GM20431 (cell line): ENCODE measurements around the gene FAT2.

Source experiments
- in situ Hi-C: fragments of 300-500 bp; cut with MseI, MboI; formaldehyde crosslinking; loops from one replicate; pipeline ENCODE4 v1.15.0; 2020; ENCODE audit warnings: low sequenced_read_pairs; ENCODE audit not compliant: unreplicated experiment

FAT2 gene, protein sequence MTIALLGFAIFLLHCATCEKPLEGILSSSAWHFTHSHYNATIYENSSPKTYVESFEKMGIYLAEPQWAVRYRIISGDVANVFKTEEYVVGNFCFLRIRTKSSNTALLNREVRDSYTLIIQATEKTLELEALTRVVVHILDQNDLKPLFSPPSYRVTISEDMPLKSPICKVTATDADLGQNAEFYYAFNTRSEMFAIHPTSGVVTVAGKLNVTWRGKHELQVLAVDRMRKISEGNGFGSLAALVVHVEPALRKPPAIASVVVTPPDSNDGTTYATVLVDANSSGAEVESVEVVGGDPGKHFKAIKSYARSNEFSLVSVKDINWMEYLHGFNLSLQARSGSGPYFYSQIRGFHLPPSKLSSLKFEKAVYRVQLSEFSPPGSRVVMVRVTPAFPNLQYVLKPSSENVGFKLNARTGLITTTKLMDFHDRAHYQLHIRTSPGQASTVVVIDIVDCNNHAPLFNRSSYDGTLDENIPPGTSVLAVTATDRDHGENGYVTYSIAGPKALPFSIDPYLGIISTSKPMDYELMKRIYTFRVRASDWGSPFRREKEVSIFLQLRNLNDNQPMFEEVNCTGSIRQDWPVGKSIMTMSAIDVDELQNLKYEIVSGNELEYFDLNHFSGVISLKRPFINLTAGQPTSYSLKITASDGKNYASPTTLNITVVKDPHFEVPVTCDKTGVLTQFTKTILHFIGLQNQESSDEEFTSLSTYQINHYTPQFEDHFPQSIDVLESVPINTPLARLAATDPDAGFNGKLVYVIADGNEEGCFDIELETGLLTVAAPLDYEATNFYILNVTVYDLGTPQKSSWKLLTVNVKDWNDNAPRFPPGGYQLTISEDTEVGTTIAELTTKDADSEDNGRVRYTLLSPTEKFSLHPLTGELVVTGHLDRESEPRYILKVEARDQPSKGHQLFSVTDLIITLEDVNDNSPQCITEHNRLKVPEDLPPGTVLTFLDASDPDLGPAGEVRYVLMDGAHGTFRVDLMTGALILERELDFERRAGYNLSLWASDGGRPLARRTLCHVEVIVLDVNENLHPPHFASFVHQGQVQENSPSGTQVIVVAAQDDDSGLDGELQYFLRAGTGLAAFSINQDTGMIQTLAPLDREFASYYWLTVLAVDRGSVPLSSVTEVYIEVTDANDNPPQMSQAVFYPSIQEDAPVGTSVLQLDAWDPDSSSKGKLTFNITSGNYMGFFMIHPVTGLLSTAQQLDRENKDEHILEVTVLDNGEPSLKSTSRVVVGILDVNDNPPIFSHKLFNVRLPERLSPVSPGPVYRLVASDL (N-terminal part only)

DNA sequence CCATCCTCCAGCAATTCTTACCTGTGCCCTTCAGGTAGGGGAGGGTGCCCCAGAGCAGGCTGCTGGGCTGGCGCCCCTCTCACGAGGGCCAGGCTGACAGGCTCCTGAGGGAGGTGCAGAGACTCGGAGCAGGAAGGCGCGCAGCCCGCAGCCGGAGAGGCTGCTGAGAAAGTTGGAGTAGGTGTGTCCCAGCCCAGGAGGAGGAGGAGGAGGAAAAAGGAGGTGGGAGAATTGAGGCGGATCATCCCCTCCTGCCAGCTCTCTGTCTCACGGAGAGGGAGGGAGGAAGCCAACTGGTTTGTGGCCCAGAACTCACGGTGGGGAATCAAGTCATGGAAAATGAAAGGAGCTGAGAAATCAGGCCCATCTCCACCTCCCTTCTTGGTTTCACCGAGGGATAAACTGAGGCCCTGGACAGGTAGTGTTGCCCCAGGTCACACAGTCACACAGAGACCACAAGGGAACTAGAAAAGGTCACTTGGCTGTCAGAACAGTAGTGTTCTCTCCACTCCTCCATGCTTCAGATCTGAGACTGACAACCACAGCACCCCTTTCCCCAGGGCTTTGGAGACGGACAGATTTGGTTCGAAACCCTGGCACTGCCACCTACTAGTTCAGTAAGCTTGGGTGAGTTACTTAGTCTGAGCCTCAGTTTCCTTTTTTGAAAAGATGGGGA is at the start of gene FAT2:
Gene FAT2 (minus strand): TSS at position 188 of the 676 bp plus-strand sequence. CDS start 22,400 bp downstream, outside the sequence.
- in situ Hi-C loops = no loop called here

- in situ Hi-C loops = no loop called here
Measured at GRCh38 chr5:151638619-151639018, 47.5 kb upstream of the FAT2 start.

GRCh38 chr5:151637676-151638075 is 46.5 kb upstream of the FAT2 start:
- in situ Hi-C loops = no loop called here

DNA sequence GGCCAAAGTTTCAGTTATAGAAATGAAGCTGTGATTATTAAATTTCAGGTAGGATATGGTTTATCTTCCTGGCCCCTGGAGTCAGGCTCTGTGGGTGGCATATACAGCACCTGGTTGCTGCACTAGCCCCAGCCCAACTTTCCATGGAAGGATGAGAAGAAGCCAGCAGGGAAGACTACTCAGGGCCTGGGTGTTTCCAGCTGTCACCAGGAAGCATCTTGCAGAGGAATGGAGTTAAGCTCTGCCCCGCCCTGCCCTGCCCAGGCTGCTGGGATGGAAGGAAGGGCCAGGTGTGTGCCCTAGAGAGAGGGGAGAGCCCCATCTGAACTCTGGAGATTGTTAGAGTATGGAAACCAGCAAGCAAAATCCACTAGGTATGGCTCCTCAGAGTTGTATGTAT is 42.8 kb upstream of the FAT2 start:
- in situ Hi-C loops = no loop called here

GRCh38 chr5:151632941-151633340 is 41.8 kb upstream of the FAT2 start:
- in situ Hi-C loops = no loop called here

DNA sequence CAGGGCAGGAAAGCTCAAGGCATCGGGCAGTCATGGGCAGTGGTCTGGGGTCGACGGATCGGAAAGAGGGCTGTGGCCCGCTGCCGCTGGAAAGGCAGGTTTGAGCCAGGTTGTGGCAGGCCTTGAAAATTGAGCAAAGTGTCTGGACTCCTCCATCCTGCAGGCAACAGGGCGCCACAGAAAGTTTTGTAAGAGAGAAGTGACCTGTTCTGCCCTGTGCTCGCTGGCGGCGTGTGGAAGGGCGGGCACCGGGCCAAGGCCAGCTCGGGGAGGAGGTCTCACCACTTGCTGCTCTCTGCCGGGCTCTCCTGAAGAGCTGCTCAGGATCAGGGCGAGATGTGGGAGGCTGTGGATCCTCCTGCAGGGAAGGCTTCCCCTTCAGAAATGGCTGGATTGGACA is 41.4 kb upstream of the FAT2 start:
- in situ Hi-C loops = no loop called here

GRCh38 chr5:151631941-151632340 is 40.8 kb upstream of the FAT2 start:
- in situ Hi-C loops = no loop called here

GRCh38 chr5:151630088-151630487 is 39.0 kb upstream of the FAT2 start:
- in situ Hi-C loops = no loop called here

GRCh38 chr5:151628112-151628823 is 37.1 kb upstream of the FAT2 start:
- in situ Hi-C loops = no loop called here

GRCh38 chr5:151627650-151628049 is 36.5 kb upstream of the FAT2 start:
- in situ Hi-C loops = no loop called here

- in situ Hi-C loops = no loop called here
Measured at GRCh38 chr5:151625285-151625684, 34.2 kb upstream of the FAT2 start.

- in situ Hi-C loops = no loop called here
Measured at GRCh38 chr5:151624476-151624875, 33.3 kb upstream of the FAT2 start.

DNA sequence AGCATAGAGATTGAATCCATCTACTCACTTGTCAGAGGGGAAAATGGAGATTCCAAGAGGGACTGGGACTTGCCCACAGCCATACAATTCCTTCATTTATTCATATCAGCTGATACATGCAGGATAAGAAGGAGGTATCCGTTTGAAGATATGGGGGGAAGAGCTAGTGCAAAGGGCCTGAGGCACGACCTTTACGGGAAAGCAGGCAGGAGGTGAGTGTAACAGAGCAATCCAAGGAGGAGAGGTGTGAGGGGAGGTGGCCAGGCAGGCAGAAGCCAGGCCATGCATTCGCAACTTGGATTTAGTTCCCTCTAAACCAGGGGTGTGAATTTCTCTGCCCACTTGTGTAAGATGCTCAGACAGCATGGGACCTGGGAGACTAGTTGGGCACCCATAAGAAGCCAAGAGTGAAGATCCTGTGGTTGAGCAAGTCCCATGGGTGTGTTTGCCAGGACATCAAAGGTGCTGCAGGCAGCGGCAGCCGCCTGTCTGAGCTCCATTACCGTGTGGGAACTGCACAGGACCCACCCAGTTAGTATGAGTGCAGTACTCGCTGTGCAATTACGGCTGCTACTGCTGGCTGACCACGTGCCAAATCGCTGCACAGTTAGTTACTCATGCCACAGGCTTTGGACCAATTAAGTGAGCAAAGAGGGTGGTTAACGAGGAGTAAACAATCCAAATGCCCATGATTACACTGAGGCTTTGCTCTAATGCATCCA is 31.4 kb upstream of the FAT2 start:
- in situ Hi-C loops = no loop called here

GRCh38 chr5:151620461-151620840 is 29.3 kb upstream of the FAT2 start:
- in situ Hi-C loops = no loop called here

DNA sequence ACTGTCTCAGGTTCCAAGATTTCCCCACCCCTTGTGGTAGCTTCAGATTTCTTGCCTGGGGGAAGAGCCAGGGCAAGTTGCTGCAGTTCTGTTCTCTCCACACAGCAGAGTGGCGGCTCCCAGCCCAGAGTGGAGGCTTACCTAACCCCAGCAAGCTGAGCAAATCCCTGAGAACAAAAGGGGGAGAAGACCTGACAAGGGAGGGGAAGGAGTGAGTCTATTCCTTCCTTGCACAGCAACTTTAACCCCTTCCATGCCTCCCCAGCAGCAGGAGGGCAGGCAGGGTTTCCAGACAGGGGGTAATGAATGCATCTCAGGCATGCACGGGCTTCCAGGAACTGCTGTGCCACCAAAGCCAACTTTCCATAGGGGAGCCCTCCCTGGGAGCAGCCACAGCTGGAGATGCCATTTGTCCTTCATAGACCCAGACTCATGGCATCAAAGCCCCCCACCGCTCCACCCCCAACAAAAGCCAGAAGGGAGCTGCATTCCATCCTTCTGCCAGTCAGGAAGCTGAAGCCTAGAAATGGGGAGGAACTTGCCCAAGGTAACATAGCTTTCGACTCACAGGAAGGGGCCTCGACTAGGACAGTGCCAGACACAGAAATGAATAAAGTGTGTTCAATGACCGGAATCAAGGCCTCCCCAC is 28.8 kb upstream of the FAT2 start:
- in situ Hi-C loops = no loop called here

DNA sequence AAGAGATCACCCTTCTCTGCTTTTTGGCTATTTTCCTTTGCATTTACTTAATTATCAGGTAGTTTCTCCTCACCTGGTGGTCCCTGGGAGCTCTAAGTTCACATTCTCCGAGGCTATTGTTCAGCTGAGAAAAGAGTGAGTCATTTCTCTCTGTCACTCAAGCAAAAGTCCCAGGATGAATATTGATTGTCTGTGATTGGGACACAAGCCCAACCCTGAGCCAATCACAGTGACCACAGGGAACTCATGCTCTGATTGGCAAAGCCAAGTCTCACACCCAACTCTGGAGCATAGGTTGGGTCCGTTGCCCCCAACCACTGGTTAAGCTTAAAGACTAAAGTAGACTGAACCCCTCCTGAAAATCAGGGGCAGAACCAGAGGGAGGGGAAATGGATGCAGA is 27.8 kb upstream of the FAT2 start:
- in situ Hi-C loops = no loop called here

- in situ Hi-C loops = no loop called here
Measured at GRCh38 chr5:151617841-151618710, 26.9 kb upstream of the FAT2 start.
